GM12878 (cell line): ENCODE results near the gene HS3ST5. TPM values are rescaled to one million over a fixed set of nuclear protein-coding genes. Genes with fewer than 3 reads are reported as not detected.

ENCODE experiments used
- ATAC-seq: fragments of 200-7000 bp; cut with Tn5 transposase; 3 replicates; pipeline ENCODE4 v1.9.1; 2020; ENCODE audit warnings: mild to moderate bottlenecking, moderate library complexity
- BruUV-seq: library from RNA; stranded (reverse); fragments of 400-500 nt; replicated peaks from 2 replicates; lab custom pipeline; 2021; lab: Mats Ljungman, UMichigan
- CTCF ChIA-PET: fragments of 300-600 bp; sonication (Branson Sonifier 250); formaldehyde crosslinking; extraction: SDS; loops from one replicate; lab custom pipeline; 2021; ENCODE audit warnings: inconsistent platforms; lab: Yijun Ruan, JAX
- POLR2A ChIA-PET: fragments of 350-600 bp; formaldehyde crosslinking; extraction: SDS; loops from one replicate; lab custom pipeline; 2021; ENCODE audit warnings: inconsistent platforms; lab: Charles Lee
- RAD21 ChIA-PET: fragments of 300-600 bp; sonication (Branson Sonifier 250); formaldehyde crosslinking; loops from one replicate; lab custom pipeline; 2023; ENCODE audit warnings: antibody characterized with exemption; ENCODE audit not compliant: unreplicated experiment; lab: Charles Lee
- SMC1A ChIA-PET: fragments of 300-600 bp; sonication (Branson Sonifier 250); formaldehyde crosslinking; loops from one replicate; lab custom pipeline; 2023; ENCODE audit not compliant: unreplicated experiment, uncharacterized antibody; lab: Charles Lee
- DNase-seq: peaks from one replicate; pipeline ENCODE4 v3.0.0-alpha.2; 2011; ENCODE audit warnings: low read depth, low spot score
- FAIRE-seq: peaks from 3 replicates; lab custom pipeline; 2011; peaks lifted over from hg19 to GRCh38; lab: Jason Lieb, UNC
- H2AFZ ChIP-seq: 2 replicates; pipeline ENCODE4 v1.6.0; 2011; ENCODE audit warnings: low read depth, low read length, control low read depth; ENCODE audit not compliant: control insufficient read depth
- H3K27ac ChIP-seq: 2 replicates; pipeline ENCODE4 v1.5.1; 2011; ENCODE audit warnings: control low read depth; ENCODE audit not compliant: control insufficient read depth, insufficient read depth
- H3K27me3 ChIP-seq, 2 experiments: replicated peaks in 1 of 2; 2 replicates each; pipeline versions ENCODE4 v1.6.0 to v1.6.1; 2011; ENCODE audit warnings: low read length in 1 of 2; ENCODE audit not compliant: control insufficient read depth in 2 of 2, insufficient read depth in 2 of 2
- H3K36me3 ChIP-seq, 2 experiments: 2 replicates each; pipeline ENCODE4 v1.5.1; 2011; ENCODE audit warnings: low read length in 1 of 2; ENCODE audit not compliant: control insufficient read depth in 2 of 2, insufficient read depth in 2 of 2
- H3K4me1 ChIP-seq: 2 replicates; pipeline ENCODE4 v1.6.1; 2011; ENCODE audit warnings: mild to moderate bottlenecking, low read length, moderate library complexity, mixed read lengths; ENCODE audit not compliant: control insufficient read depth, insufficient read depth
- H3K4me2 ChIP-seq: 2 replicates; pipeline ENCODE4 v1.6.0; 2011; ENCODE audit warnings: control low read depth; ENCODE audit not compliant: control insufficient read depth, insufficient read depth
- H3K4me3 ChIP-seq: fragments of 200-600 bp; sonication (generic); 2 replicates; pipeline ENCODE4 v1.5.1; 2016
- H3K79me2 ChIP-seq: 2 replicates; pipeline ENCODE4 v1.6.0; 2011; ENCODE audit warnings: low read length; ENCODE audit not compliant: control insufficient read depth, insufficient read depth
- H3K9ac ChIP-seq: 2 replicates; pipeline ENCODE4 v1.8.0; 2011; ENCODE audit warnings: low read length, control low read depth, mixed read lengths; ENCODE audit not compliant: control insufficient read depth, insufficient read depth
- H3K9me3 ChIP-seq: replicated peaks from 3 replicates; pipeline ENCODE4 v1.5.1; 2011; ENCODE audit warnings: mild to moderate bottlenecking, low read length; ENCODE audit not compliant: control insufficient read depth, insufficient read depth
- H4K20me1 ChIP-seq: 2 replicates; pipeline ENCODE4 v1.6.0; 2011; ENCODE audit not compliant: control insufficient read depth, insufficient read depth
- BCL11A ChIP-seq: IDR thresholded peaks from 2 replicates; pipeline ENCODE4 v1.6.1; 2011; ENCODE audit warnings: low read depth, low read length
- EGR1 ChIP-seq, 2 experiments: IDR thresholded peaks; 1 replicate in 1 of 2; 2 replicates in 1 of 2; pipeline ENCODE4 v1.6.1; 2011 to 2012; ENCODE audit warnings: low read depth in 2 of 2, low read length in 2 of 2, borderline replicate concordance in 1 of 2, mild to moderate bottlenecking in 1 of 2, moderate library complexity in 1 of 2
- EP300 ChIP-seq, 2 experiments: fragments of 150-350 bp in 1 of 2; IDR thresholded peaks; 2 replicates each; pipeline ENCODE4 v1.6.1; 2011 to 2012; ENCODE audit warnings: low read depth in 2 of 2, low read length in 2 of 2, borderline replicate concordance in 1 of 2, improper control_type of control experiment in 1 of 2, inconsistent platforms in 1 of 2; ENCODE audit not compliant: control insufficient read depth in 1 of 2
- ESRRA ChIP-seq: IDR thresholded peaks from 2 replicates; pipeline ENCODE4 v1.6.1; 2012; ENCODE audit warnings: mild to moderate bottlenecking, low read length, improper control_type of control experiment
- ETV6 ChIP-seq, 2 experiments: fragments of 450-650 bp in 1 of 2; IDR thresholded peaks in 1 of 2; conservative IDR thresholded peaks in 1 of 2; 2 replicates each; pipeline ENCODE4 v1.6.1; 2014; ENCODE audit warnings: antibody characterized with exemption in 1 of 2, borderline replicate concordance in 1 of 2, low read depth in 1 of 2, mild to moderate bottlenecking in 1 of 2, moderate library complexity in 1 of 2
- GABPA ChIP-seq: IDR thresholded peaks from 2 replicates; pipeline ENCODE4 v1.6.1; 2014; ENCODE audit warnings: antibody characterized with exemption, low read depth, mild to moderate bottlenecking, inconsistent platforms
- HDAC2 ChIP-seq: fragments of 200-600 bp; sonication (generic); IDR thresholded peaks from 2 replicates; pipeline ENCODE4 v1.6.1; 2017
- NRF1 ChIP-seq: conservative IDR thresholded peaks from 2 replicates; pipeline ENCODE4 v1.6.1; 2011; ENCODE audit warnings: mild to moderate bottlenecking, low read depth, low read length, improper control_type of control experiment
- POU2F2 ChIP-seq: IDR thresholded peaks from 3 replicates; pipeline ENCODE4 v1.6.1; 2011; ENCODE audit warnings: low read depth, mild to moderate bottlenecking, low read length, borderline replicate concordance
- RAD21 ChIP-seq: IDR thresholded peaks from 2 replicates; pipeline ENCODE4 v1.6.1; 2011; ENCODE audit warnings: mild to moderate bottlenecking, low read depth, low read length, moderate library complexity; ENCODE audit not compliant: insufficient read depth
- ZNF592 ChIP-seq: fragments of 450-650 bp; IDR thresholded peaks from 2 replicates; pipeline ENCODE4 v1.6.1; 2017; ENCODE audit warnings: mild to moderate bottlenecking, moderate library complexity
- WGBS: methylation state at CpG from one replicate; pipeline ENCODE4 v1.1.6; 2016; ENCODE audit warnings: low lambda C conversion rate; ENCODE audit not compliant: insufficient replicate concordance, insufficient coverage; ENCODE audit errors: missing lambda C conversion rate; 5-methylcytosine and 5-hydroxymethylcytosine counted together
- in situ Hi-C: fragments of 300-500 bp; cut with MboI; formaldehyde crosslinking; loops from 9 replicates; pipeline ENCODE4 v1.14.3; 2018; ENCODE audit warnings: mixed read lengths
- intact Hi-C: fragments of 100-400 bp; cut with micrococcal nuclease; formaldehyde crosslinking; loops from one replicate; pipeline ENCODE4 v1.14.2; 2022; ENCODE audit not compliant: unreplicated experiment
- polyA plus RNA-seq, 11 experiments: library from polyadenylated mRNA; depleted of rRNA in 4 of 11; unstranded in 6 of 11; stranded (reverse) in 5 of 11; fragments of >200 nt; fragmentation: Nextera tagmentation in 4 of 11; fragmentation: Illumina TruSeq in 1 of 11; extraction: Ambion mirVana in 4 of 11; extraction: Trizol in 1 of 11; gene quantifications; 1 replicate in 1 of 11; 2 replicates in 10 of 11; pipeline versions ENCODE4 v1.2.1 to v1.2.3, GENCODE V29; 2011 to 2016; ENCODE audit warnings: inconsistent platforms in 2 of 11, missing spikeins in 2 of 11, low read depth in 1 of 11
- total RNA-seq, 4 experiments: library from RNA; depleted of rRNA in 3 of 4; stranded (reverse); fragments of >200 nt in 3 of 4; fragmentation: Illumina TruSeq in 1 of 4; extraction: Trizol in 1 of 4; gene quantifications; 2 replicates each; pipeline versions ENCODE4 v1.2.1 to v1.2.3, GENCODE V29; 2013 to 2021
- TF ChIP-seq, protein P1 (sequence below): IDR thresholded peaks from 2 replicates; pipeline ENCODE4 v1.6.1; 2012; ENCODE audit warnings: low read depth, low read length, improper control_type of control experiment

Gene HS3ST5
- total and polyA plus RNA-seq, 10 of the 15 experiments (the other 5 are each of a cell fraction or from before 2014, with no cell fraction given) = 0.04 TPM; not detected in 9

- ATAC-seq (no peak), FAIRE-seq (no peak), DNase-seq (no peak)
- SMC1A ChIA-PET = no interaction called here
- no peak overlapping the region for H3K4me3 ChIP-seq
- POLR2A ChIA-PET = interaction anchor here (0.6 kb wide), 1 partner anchor 135 kb away, joined by 3 read pairs; no protein-coding TSS in a partner anchor
- H3K9ac ChIP-seq = no peak overlapping the region
- no peaks in the 10 kb centered on the region for H3K36me3 ChIP-seq
- CTCF ChIA-PET = interaction anchor here (0.8 to 1.8 kb wide), 2 partner anchors 12 to 47 kb away, joined by 3 to 4 read pairs; no protein-coding TSS in a partner anchor
- in situ Hi-C loops (no loop called here), intact Hi-C loops (no loop called here)
- H3K4me2 ChIP-seq = no peak overlapping the region
- no peak overlapping the region for H2AFZ ChIP-seq
- BruUV-seq = no TSS peak
- no peak overlapping the region for H3K27ac ChIP-seq
- H3K79me2 ChIP-seq = no peaks in the 10 kb centered on the region
- RAD21 ChIA-PET = no interaction called here
- 75% methylated on average over 4 of the region's 4 CpGs for WGBS
- no peaks in the 10 kb centered on the region for H4K20me1 ChIP-seq
- no peaks in the 10 kb centered on the region for H3K27me3 ChIP-seq
- TF ChIP-seq ETV6 (conservative IDR thresholded peaks at IDR 0.05 in 1 of 2, IDR thresholded peaks at IDR 0.05 in 1 of 2; ENCODE audit: borderline replicate concordance in 1 of 2, low read depth in 1 of 2) (no peak), BCL11A (no peak), GABPA (no peak), ZNF592 (no peak), HDAC2 (no peak), RAD21 (no peak), NRF1 (no peak), EP300 (IDR thresholded peaks at IDR 0.05; ENCODE audit: borderline replicate concordance in 1 of 2, control insufficient read depth in 1 of 2, low read depth in 2 of 2, low read length in 2 of 2) (no peak), POU2F2 (no peak), EGR1 (IDR thresholded peaks at IDR 0.05; ENCODE audit: borderline replicate concordance in 1 of 2, low read depth in 2 of 2, low read length in 2 of 2) (no peak), ESRRA (no peak)
- TF ChIP-seq, protein P1, sequence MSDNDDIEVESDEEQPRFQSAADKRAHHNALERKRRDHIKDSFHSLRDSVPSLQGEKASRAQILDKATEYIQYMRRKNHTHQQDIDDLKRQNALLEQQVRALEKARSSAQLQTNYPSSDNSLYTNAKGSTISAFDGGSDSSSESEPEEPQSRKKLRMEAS = no peak
- H3K4me1 ChIP-seq = no peaks in the 10 kb centered on the region; the same call in none of the 2 replicates
- H3K9me3 ChIP-seq = no peaks in the 10 kb centered on the region
These were observed 281.1 kb downstream of the HS3ST5 start for GRCh38 chr6:114061741-114062140.
